Activated T-cell treated with anti-CD3 and anti-CD28 coated beads for 4 hours (primary cell): ENCODE data around the gene USP13.

Experiments
- DNase-seq: peaks from one replicate; pipeline ENCODE4 v3.0.0-alpha.2; 2020

USP13 gene

GRCh38 chr3:179700716-179701115 lies 47.9 kb downstream of the USP13 start:
- no peak for DNase-seq

GRCh38 chr3:179701176-179701827 lies 48.5 kb downstream of the USP13 start:
- DNase-seq: no peak

DNA sequence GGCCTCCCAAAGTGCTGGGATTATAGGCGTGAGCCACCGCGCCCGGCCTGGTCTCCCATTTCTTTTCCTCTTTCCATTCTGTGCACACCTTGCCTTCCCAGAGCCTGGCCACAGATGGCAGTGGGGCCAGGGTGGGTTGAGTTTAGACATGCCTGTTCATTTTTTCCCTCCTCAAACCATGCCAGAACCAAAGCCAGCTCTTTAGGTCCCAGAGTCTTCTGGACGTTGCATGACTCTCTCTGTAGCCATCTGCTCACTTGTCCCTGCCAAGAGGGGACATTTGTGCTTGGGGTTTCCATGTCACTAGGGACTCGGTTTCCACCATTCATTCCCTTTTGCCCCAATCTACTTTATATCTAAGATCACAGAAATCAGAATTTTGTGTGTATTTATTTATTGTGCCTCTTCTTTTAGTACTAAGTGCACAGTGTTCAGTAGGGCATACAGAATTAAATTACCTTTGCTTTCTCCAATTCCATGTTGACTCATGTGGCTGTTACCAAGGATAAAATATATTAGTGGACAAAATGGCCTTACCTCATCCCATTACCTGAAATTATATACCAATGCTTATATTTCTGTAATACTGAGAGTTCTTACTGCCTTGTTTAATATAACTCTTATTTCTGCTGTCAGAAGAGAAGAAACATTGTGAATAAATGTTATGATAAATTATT lies 49.6 kb downstream of the USP13 start:
- no peak for DNase-seq

GRCh38 chr3:179703816-179704215 lies 51.0 kb downstream of the USP13 start:
- DNase-seq: no peak

GRCh38 chr3:179706233-179706632 lies 53.4 kb downstream of the USP13 start:
- no peak for DNase-seq

- no peak for DNase-seq
Measured at GRCh38 chr3:179710079-179710478, 57.2 kb downstream of the USP13 start.

GRCh38 chr3:179713643-179714090 lies 60.8 kb downstream of the USP13 start:
- no peak for DNase-seq

GRCh38 chr3:179715582-179715981 lies 62.7 kb downstream of the USP13 start:
- DNase-seq: no peak

DNA sequence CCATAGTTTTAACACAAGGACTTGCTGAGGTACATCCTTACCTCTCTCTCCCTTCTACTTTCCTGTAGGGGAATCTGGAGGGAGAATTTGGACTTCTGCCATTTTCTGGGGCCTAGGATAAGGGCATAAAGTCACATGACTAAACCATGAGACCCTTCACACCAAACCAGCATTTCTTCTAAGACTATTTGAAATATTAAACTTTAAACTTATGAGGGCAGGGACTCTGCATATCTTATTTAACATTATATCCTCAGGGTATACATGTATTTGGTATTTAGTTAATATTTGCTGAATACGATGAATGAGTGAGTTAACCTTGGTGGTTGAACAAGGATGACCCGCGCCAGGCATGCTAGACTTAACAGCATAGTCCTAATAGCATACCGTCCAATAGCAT lies 63.4 kb downstream of the USP13 start:
- no peak for DNase-seq

GRCh38 chr3:179716811-179717210 lies 64.0 kb downstream of the USP13 start:
- DNase-seq: no peak

DNA sequence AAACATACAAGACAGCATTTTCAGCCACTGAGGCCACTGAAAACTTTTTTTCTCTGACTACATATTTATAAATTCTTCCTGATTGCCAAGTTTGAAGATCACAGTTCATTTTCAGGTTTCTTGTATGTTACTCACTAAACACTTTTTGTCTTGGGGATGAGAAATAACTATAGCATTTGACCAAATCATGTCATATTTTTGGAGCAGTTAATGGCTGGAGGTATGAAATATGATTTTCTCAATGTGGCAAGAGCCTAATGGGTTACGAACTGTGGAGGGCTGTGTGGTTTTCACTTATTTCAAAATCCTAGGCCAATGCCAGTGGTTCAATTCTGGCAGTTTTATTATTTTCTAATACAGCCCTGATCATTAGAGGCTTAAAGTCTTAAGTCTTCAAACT lies 64.4 kb downstream of the USP13 start:
- no peak for DNase-seq

DNA sequence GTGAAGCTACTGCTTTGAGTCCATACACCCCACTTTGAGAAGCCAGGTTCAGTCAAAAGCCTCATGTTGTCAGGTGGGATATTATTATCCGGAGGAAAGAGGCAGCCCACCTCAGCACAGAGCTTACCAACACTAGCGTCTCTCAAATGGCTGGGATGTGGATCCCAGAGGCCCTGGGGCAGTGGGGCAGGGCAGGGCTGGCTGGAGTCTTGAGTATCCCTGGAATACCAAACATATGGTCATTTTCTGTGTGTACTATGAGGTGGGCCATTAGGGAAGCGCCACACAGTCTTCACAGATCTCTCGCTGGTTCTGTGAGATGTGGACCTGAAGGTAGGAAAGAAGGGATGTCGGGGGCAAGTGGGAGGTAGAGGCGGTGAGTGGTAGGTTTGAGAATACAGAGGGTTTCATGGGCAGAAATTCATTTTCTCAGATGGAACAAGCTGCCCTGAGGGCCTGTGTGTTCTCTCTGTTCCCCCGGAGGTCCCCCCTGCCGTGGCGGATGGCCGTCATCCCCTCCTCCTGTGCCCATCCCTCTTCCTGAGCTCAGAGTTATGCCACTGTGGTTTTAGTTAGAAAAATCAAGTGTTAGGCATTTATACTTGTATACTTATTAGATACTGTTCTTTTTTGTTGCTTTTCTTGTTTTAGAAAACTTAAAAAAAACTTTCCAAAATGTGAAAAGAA lies 66.4 kb downstream of the USP13 start:
- DNase-seq: no peak

GRCh38 chr3:179720196-179720595 lies 67.4 kb downstream of the USP13 start:
- no peak for DNase-seq

- no peak for DNase-seq
Measured at GRCh38 chr3:179723617-179724016, 70.8 kb downstream of the USP13 start.

GRCh38 chr3:179726075-179726699 lies 73.3 kb downstream of the USP13 start:
- no peak for DNase-seq

- no peak for DNase-seq
Measured at GRCh38 chr3:179729086-179729485, 76.2 kb downstream of the USP13 start.

DNA sequence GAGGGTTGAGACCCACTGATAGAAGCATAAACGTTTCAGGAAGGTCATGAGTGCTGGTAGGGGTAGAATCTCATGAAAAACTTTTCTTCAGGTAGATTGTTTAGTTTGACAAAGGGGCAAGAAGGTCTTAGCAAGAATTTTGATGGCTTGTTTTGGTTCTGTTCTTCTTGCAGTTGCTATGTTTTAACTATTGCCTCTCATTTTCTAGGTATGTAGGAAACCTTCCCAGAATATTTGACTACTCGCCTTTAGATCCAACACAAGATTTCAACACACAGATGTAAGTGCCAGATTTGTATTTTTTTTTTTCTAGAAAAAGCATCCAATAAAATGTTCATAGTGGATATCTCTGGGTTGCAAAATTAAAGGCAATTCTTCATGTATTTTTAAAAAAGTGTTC lies 77.1 kb downstream of the USP13 start:
- no peak for DNase-seq

DNA sequence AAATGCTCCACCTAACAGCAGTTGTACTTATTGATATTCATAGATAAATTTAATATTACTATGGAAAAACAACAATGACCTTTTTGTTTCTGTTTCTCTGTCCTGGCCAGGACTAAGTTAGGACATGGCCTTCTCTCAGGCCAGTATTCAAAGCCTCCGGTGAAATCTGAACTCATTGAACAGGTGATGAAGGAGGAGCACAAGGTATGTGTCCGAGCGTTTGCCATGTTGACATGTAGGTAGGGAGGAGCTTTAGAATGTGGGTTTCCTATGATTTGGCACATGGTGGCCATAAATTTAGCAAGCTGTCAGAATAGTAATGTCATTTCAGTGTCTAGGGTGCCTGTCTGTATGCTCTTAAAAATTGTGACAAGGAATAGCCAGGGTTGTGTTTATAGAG lies 77.7 kb downstream of the USP13 start:
- no peak for DNase-seq

DNA sequence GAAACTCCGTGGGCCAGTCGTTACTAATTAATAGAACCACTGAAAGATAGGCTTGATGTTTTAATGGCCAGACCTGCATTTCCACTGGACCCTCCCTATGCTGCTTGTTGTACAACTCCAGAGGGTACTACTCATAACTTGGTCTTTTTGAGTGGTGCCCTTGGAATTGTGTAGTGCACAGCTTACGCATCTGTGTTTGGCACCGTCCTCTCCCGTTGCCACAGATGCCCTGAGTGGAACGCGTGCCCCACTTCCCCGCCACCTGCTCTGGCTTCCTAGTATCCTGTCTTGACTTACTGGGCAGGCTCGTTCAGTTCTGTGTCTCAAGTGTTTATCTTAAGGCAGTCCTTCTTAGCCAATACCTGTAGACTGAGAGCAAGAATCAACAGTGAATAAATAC lies 78.7 kb downstream of the USP13 start:
- no peak for DNase-seq

DNA sequence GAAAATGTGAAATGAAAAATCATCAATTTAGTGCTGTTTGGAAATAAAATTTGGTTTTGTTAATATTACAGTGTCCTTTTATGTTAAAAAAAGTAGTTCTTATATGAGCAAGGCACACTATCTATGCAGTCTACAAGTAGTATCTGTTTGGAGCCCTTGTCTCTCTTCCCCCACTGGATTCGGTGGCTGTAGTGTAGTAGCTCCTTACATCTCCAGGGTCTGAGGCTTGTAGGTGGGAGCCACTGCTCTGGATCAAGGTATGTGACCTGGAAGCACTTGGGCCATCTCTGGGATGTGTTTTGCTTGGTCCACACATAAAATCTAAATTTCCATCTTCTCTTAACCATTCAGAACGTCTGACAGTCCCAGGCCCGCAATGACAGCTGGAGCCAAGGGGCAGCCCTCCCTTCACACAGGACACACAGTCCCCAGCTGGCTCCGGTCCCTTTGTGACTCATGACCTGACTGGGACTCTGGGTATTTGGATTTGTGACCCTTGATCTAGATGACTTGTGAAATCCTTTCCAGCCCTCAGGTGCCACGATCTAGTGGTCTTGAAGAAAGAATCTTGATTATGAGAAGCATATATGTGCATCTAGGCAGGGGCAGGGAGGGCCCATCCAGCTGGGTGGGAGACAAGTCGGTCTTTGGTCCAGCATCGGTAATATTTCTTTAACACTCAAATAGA lies 80.0 kb downstream of the USP13 start:
- DNase-seq: no peak

- DNase-seq: no peak
Measured at GRCh38 chr3:179733797-179734196, 81.0 kb downstream of the USP13 start.

DNA sequence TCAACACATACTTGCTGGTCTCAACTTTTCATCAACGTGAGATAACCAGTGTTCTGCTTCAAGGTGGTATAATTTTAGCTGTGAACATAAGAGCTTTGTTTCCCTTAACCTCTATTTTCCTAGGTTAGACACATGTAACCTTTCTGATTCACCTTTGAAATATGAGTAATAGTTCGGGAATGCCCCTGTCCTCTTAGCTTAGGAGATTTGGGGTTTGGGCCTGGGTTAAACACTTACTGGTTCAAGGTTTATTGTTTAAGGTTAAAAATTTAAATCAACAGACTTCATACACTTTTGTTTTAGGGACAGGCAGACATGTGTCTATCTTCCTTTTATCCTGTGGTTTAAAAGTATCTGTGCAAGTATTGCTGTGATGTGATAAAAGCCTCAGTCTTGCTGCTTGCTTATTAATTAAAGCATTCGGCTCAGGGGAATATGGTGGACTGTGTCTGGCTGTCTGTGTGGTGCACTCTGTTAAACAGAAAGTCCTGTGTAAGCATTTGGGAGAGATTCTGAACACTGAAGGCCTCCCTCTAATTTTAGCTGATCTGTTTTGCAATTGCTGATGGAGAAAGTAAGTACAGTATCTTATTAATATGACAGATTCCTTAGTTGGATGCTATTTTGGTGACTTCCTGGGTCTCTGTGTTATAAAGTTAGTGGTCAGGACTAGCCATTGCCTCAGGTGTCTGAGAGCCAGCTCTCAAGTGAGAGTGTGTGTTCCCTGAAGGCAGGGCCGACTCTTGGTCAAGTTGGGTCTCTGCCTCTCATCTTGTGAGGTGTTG lies 81.8 kb downstream of the USP13 start:
- DNase-seq: no peak
